Tibial nerve (tissue), 4 donors: ENCODE data around the gene FXYD5. TPM values are rescaled to one million over a fixed set of nuclear protein-coding genes. Genes with fewer than 3 reads are reported as not detected.

Experiments used
- DNase-seq, 2 donors: peaks; one replicate each; pipeline ENCODE4 v3.0.0-alpha.2; 2019; ENCODE audit warnings: low spot score in 2 of 2
- H3K27ac ChIP-seq, 4 donors: fragments of 200-600 bp; sonication (generic) in 3 of 4; one replicate each; pipeline ENCODE4 v1.5.1; 2017 to 2019; ENCODE audit warnings: mild to moderate bottlenecking in 1 of 4
- H3K27me3 ChIP-seq, 2 donors: fragments of 200-600 bp; sonication (generic) in 1 of 2; one replicate each; pipeline versions ENCODE4 v1.5.1 to v1.6.0; 2017 to 2019
- H3K36me3 ChIP-seq, 3 donors: fragments of 200-600 bp; sonication (generic); one replicate each; pipeline ENCODE4 v1.5.1; 2018 to 2019
- H3K4me1 ChIP-seq, 4 donors: fragments of 200-600 bp; sonication (generic) in 3 of 4; one replicate each; pipeline ENCODE4 v1.5.1; 2017 to 2019
- H3K4me3 ChIP-seq, 4 donors: fragments of 200-600 bp; sonication (generic) in 3 of 4; one replicate each; pipeline ENCODE4 v1.5.1; 2017 to 2019; ENCODE audit warnings: mild to moderate bottlenecking in 1 of 4, moderate library complexity in 1 of 4
- H3K9me3 ChIP-seq, 4 donors: fragments of 200-600 bp; sonication (generic) in 3 of 4; one replicate each; pipeline ENCODE4 v1.5.1; 2017 to 2019
- CTCF ChIP-seq, 5 experiments: fragments of 200-600 bp in 3 of 5; fragments of 450-650 bp in 2 of 5; sonication (generic) in 3 of 5; IDR thresholded peaks; one replicate each; pipeline ENCODE4 v1.5.1; 2016 to 2019; ENCODE audit warnings: antibody characterized with exemption in 5 of 5, mild to moderate bottlenecking in 3 of 5, moderate library complexity in 2 of 5
- EP300 ChIP-seq, 2 donors: sonication (generic); formaldehyde crosslinking; IDR thresholded peaks; one replicate each; pipeline ENCODE4 v1.6.1; 2017; ENCODE audit warnings: antibody characterized with exemption in 2 of 2, mild to moderate bottlenecking in 1 of 2
- POLR2A ChIP-seq, 2 donors: fragments of 450-650 bp; IDR thresholded peaks; one replicate each; pipeline ENCODE4 v1.6.1; 2017; ENCODE audit warnings: antibody characterized with exemption in 2 of 2, mild to moderate bottlenecking in 2 of 2, moderate library complexity in 2 of 2
- WGBS, 2 donors: methylation state at CpG; one replicate each; pipeline ENCODE4 v1.1.5; 2018; 5-methylcytosine and 5-hydroxymethylcytosine counted together
- total RNA-seq, 4 donors: library from RNA; depleted of rRNA; stranded (reverse); fragments of >200 nt; gene quantifications; one replicate each; pipeline ENCODE4 v1.1.0, GENCODE V29; 2016

Gene FXYD5
- total RNA-seq, 4 donors from 2014 or later = 19.9 to 53.4 (median 37.5) TPM

DNA sequence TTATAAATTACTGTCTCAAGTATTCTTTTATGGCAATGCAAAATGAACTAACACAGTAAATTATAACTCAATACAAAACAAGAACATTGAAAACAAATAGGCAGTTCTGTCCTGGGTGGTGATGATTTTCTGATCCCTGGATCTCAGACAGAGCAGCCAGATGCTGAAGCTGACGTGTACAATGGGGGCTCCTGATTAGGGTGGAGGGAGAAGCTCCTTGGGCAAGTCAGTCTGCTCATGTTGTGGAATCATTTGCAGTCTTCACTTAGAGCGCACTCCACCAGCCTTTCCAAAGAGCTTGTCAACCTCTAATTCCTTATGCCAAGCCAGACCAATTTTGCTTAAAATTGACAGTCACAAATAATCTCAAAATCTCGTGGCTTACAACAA, 21.6 kb downstream of the FXYD5 start:
- no peaks in the 10 kb centered on the region for H3K27me3 ChIP-seq
- H3K4me3 ChIP-seq = no peak overlapping the region
- TF ChIP-seq POLR2A (IDR thresholded peaks at IDR 0.05) (no peak), CTCF (IDR thresholded peaks at IDR 0.05) (no peak)
- WGBS, 2 donors = 59 to 63% methylated on average over 3 of the region's 3 CpGs
- DNase-seq = no peak
- no peaks in the 10 kb centered on the region for H3K9me3 ChIP-seq
- no peak overlapping the region for H3K27ac ChIP-seq
- H3K4me1 ChIP-seq = peaks cover 0 to 3% (median 0%) of the 10 kb centered on the region in 4 donors
- H3K36me3 ChIP-seq = no peaks in the 10 kb centered on the region

GRCh38 chr19:35177377-35178274, 23.1 kb downstream of the FXYD5 start:
- Histone ChIP-seq H3K4me1 (peaks cover 0 to 3% (median 0%) of the 10 kb centered on the region in 4 donors), H3K9me3 (peaks cover 0 to 6% (median 0%) of the 10 kb centered on the region in 4 donors), H3K36me3 (no peaks in the 10 kb centered on the region), H3K27ac (peak overlapping the region in 1 of 4 donors; percentile 59), H3K4me3 (no peak overlapping the region), H3K27me3 (no peaks in the 10 kb centered on the region)
- DNase-seq = no peak
- WGBS, 2 donors = 73% methylated on average over 7 of the region's 7 CpGs
- TF ChIP-seq EP300 (IDR thresholded peaks at IDR 0.05) (no peak), POLR2A (IDR thresholded peaks at IDR 0.05) (no peak), CTCF (IDR thresholded peaks at IDR 0.05) (no peak)

GRCh38 chr19:35178701-35179100, 24.2 kb downstream of the FXYD5 start:
- H3K4me3 ChIP-seq = no peak overlapping the region
- peaks cover 0 to 17% (median 0%) of the 10 kb centered on the region in 4 donors for H3K9me3 ChIP-seq
- H3K27me3 ChIP-seq = no peaks in the 10 kb centered on the region
- TF ChIP-seq EP300 (IDR thresholded peaks at IDR 0.05) (peak in 1 of 2 donors; percentile 65), POLR2A (IDR thresholded peaks at IDR 0.05) (no peak)
- no peak overlapping the region for H3K27ac ChIP-seq
- DNase-seq = peak in 1 of 2 donors; percentile 31
- H3K4me1 ChIP-seq = peaks cover 0 to 3% (median 0%) of the 10 kb centered on the region in 4 donors
- 51 to 56% methylated on average over 2 of the region's 2 CpGs for WGBS, 2 donors
- no peaks in the 10 kb centered on the region for H3K36me3 ChIP-seq

DNA sequence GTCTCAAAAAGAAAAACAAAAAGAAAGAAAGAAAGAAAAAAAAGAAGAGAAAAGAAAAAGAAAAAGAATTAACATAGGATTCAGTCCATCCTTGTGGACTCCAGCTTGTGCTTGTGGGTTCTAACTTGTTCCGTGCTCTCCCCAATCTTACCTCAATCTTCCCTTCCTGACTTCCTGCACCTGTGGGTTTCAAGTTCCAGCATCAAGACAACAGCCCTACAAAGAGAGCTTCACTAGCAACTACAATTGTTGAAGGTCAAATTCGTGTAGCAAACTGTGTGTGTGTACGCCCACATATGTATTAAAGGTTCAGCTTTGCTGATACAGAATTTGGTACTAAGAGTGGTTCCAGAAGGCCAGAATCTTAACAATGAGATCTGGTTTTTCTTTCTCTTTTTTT, 25.3 kb downstream of the FXYD5 start:
- Histone ChIP-seq H3K4me3 (no peak overlapping the region), H3K9me3 (peaks cover 0 to 28% (median 0%) of the 10 kb centered on the region in 4 donors), H3K4me1 (peaks cover 0 to 3% (median 0%) of the 10 kb centered on the region in 4 donors), H3K27me3 (no peaks in the 10 kb centered on the region), H3K27ac (no peak overlapping the region), H3K36me3 (no peaks in the 10 kb centered on the region)
- TF ChIP-seq CTCF (IDR thresholded peaks at IDR 0.05) = no peak
- WGBS, 2 donors = 75 to 80% methylated on average over 3 of the region's 3 CpGs
- DNase-seq = no peak

GRCh38 chr19:35181387-35181786, 26.9 kb downstream of the FXYD5 start:
- Histone ChIP-seq H3K4me3 (no peak overlapping the region), H3K36me3 (no peaks in the 10 kb centered on the region), H3K27ac (no peak overlapping the region), H3K27me3 (no peaks in the 10 kb centered on the region), H3K4me1 (no peaks in the 10 kb centered on the region), H3K9me3 (peaks cover 0 to 31% (median 0%) of the 10 kb centered on the region in 4 donors)
- no peak for DNase-seq
- 85 to 89% methylated on average over 1 of the region's 1 CpG for WGBS, 2 donors
- TF ChIP-seq POLR2A (IDR thresholded peaks at IDR 0.05) (no peak), EP300 (IDR thresholded peaks at IDR 0.05) (no peak), CTCF (IDR thresholded peaks at IDR 0.05) (no peak)
